ENCODE results near the gene GHRH. TPM values are rescaled to one million over a fixed set of nuclear protein-coding genes. Genes with fewer than 3 reads are reported as not detected.

Gene GHRH
- total RNA-seq, 4 donors from 2014 or later, result not detected

- H3K27me3 ChIP-seq, result peaks cover 0 to 27% (median 0%) of the 10 kb centered on the region in 4 donors
- peaks cover 0 to 5% (median 0%) of the 10 kb centered on the region in 3 donors for H3K9me3 ChIP-seq
- intact Hi-C loops (cut with DNase I), result no loop called here
- H3K36me3 ChIP-seq, result no peaks in the 10 kb centered on the region
- peaks cover 0 to 13% (median 3%) of the 10 kb centered on the region in 3 donors for H3K4me1 ChIP-seq
- WGBS, 2 donors, result 65 to 74% methylated on average over 6 to 7 of the region's 7 CpGs
- no peak for DNase-seq
- no peak overlapping the region for H3K4me3 ChIP-seq
- H3K27ac ChIP-seq, result no peak overlapping the region
- TF ChIP-seq CTCF (IDR thresholded peaks at IDR 0.05) (no peak), POLR2A (IDR thresholded peaks at IDR 0.05) (no peak)
Observed at GRCh38 chr20:37254114-37254878, 7.3 kb downstream of the GHRH start.

- H3K4me3 ChIP-seq, result no peak overlapping the region
- TF ChIP-seq CTCF (IDR thresholded peaks at IDR 0.05), result no peak
- TF ChIP-seq POLR2A (IDR thresholded peaks at IDR 0.05), result no peak
- H3K9me3 ChIP-seq, result peaks cover 0 to 5% (median 0%) of the 10 kb centered on the region in 3 donors
- DNase-seq, result no peak
- H3K27me3 ChIP-seq, result peaks cover 0 to 24% (median 0%) of the 10 kb centered on the region in 4 donors
- H3K27ac ChIP-seq, result no peak overlapping the region
- H3K4me1 ChIP-seq, result peaks cover 0 to 9% (median 3%) of the 10 kb centered on the region in 3 donors
- intact Hi-C loops (cut with DNase I), result no loop called here
- WGBS, 2 donors, result 55% methylated on average over 9 to 10 of the region's 12 CpGs
- no peaks in the 10 kb centered on the region for H3K36me3 ChIP-seq
Observed at GRCh38 chr20:37253087-37253486, 8.5 kb downstream of the GHRH start.

- peaks cover 0 to 4% (median 0%) of the 10 kb centered on the region in 3 donors for H3K4me1 ChIP-seq
- intact Hi-C loops (cut with DNase I), result no loop called here
- no peak for TF ChIP-seq POLR2A (IDR thresholded peaks at IDR 0.05)
- no peak for TF ChIP-seq CTCF (IDR thresholded peaks at IDR 0.05)
- H3K9me3 ChIP-seq, result peaks cover 0 to 5% (median 0%) of the 10 kb centered on the region in 3 donors
- no peaks in the 10 kb centered on the region for H3K36me3 ChIP-seq
- WGBS, 2 donors, result 74 to 82% methylated on average over 12 to 14 of the region's 15 CpGs
- peaks cover 0 to 18% (median 0%) of the 10 kb centered on the region in 4 donors for H3K27me3 ChIP-seq
- no peak overlapping the region for H3K27ac ChIP-seq
- no peak overlapping the region for H3K4me3 ChIP-seq
- DNase-seq, result no peak
Observed at GRCh38 chr20:37251825-37252477, 9.7 kb downstream of the GHRH start.

- DNase-seq, result no peak
- WGBS, 2 donors, result 82 to 83% methylated on average over 1 to 2 of the region's 2 CpGs
- H3K27me3 ChIP-seq, result peaks cover 0 to 7% (median 0%) of the 10 kb centered on the region in 4 donors
- peaks cover 0 to 6% (median 0%) of the 10 kb centered on the region in 3 donors for H3K36me3 ChIP-seq
- H3K4me3 ChIP-seq, result no peak overlapping the region
- no peak overlapping the region for H3K27ac ChIP-seq
- peaks cover 0 to 6% (median 0%) of the 10 kb centered on the region in 3 donors for H3K4me1 ChIP-seq
- no peak for TF ChIP-seq POLR2A (IDR thresholded peaks at IDR 0.05)
- no peak for TF ChIP-seq CTCF (IDR thresholded peaks at IDR 0.05)
- intact Hi-C loops (cut with DNase I), result no loop called here
- H3K9me3 ChIP-seq, result peaks cover 0 to 1% (median 0%) of the 10 kb centered on the region in 3 donors
Observed at GRCh38 chr20:37249304-37249703, 12.3 kb downstream of the GHRH start.

GRCh38 chr20:37247547-37247946 is 14.1 kb downstream of the GHRH start:
- TF ChIP-seq POLR2A (IDR thresholded peaks at IDR 0.05) (no peak), CTCF (IDR thresholded peaks at IDR 0.05) (no peak)
- H3K9me3 ChIP-seq, result no peaks in the 10 kb centered on the region
- intact Hi-C loops (cut with DNase I), result no loop called here
- peaks cover 0 to 23% (median 0%) of the 10 kb centered on the region in 3 donors for H3K36me3 ChIP-seq
- no peak for DNase-seq
- H3K4me1 ChIP-seq, result peaks cover 0 to 20% (median 4%) of the 10 kb centered on the region in 3 donors
- no peak overlapping the region for H3K4me3 ChIP-seq
- no peaks in the 10 kb centered on the region for H3K27me3 ChIP-seq
- no peak overlapping the region for H3K27ac ChIP-seq
- whole genome bisulfite sequencing, 2 donors, result 45 to 53% methylated on average over 1 of the region's 1 CpG
